Measurements from ENCODE around the gene LHFPL4. TPM values are rescaled to one million over a fixed set of nuclear protein-coding genes. Genes with fewer than 3 reads are reported as not detected.

LHFPL4 gene
- total RNA-seq, 2 donors from 2014 or later: 1.1 to 6.7 TPM

- no peaks in the 10 kb centered on the region for H3K36me3 ChIP-seq (ENCODE audit: control insufficient read depth, insufficient read depth, low read length)
- no peak overlapping the region for H3K9ac ChIP-seq (ENCODE audit: extremely low read depth, low read length, poor library complexity, severe bottlenecking)
- H3K27ac Mint-ChIP-seq: no peak overlapping the region
- peaks cover 8% of the 10 kb centered on the region for H3K9me3 Mint-ChIP-seq
- WGBS, 2 experiments (ENCODE audit: insufficient coverage in 1 of 2, insufficient read length in 1 of 2): 63% methylated on average over 3 of the region's 3 CpGs; no CpG with 5 or more reads in 1 of the 2 experiments
- no peaks in the 10 kb centered on the region for H3K4me1 ChIP-seq (ENCODE audit: control insufficient read depth, insufficient read depth, low read length)
- H3K9me3 ChIP-seq (ENCODE audit: control insufficient read depth, low read length): peaks cover 5% of the 10 kb centered on the region
- H3K4me1 Mint-ChIP-seq: no peaks in the 10 kb centered on the region
- H3K4me3 ChIP-seq (ENCODE audit: low read length): no peak overlapping the region
- peaks cover 8% of the 10 kb centered on the region for H3K36me3 Mint-ChIP-seq (ENCODE audit: low read depth)
- H3K4me3 Mint-ChIP-seq: no peak overlapping the region
- H3K27ac ChIP-seq (ENCODE audit: low read depth, low read length): no peak overlapping the region
- TF ChIP-seq CTCF (conservative IDR thresholded peaks at IDR 0.05): no peak
- H3K27me3 ChIP-seq (ENCODE audit: control insufficient read depth, insufficient read depth, low read length, poor library complexity, severe bottlenecking): no peaks in the 10 kb centered on the region
- DNase-seq: no peak
- H3K27me3 Mint-ChIP-seq (ENCODE audit: insufficient read depth): peaks cover 41% of the 10 kb centered on the region
Observed at GRCh38 chr3:9491506-9491905, 62.1 kb downstream of the LHFPL4 start.

GRCh38 chr3:9485248-9485647, 68.4 kb downstream of the LHFPL4 start:
- Histone ChIP-seq H3K4me1 (ENCODE audit: control insufficient read depth, insufficient read depth, low read length) (no peaks in the 10 kb centered on the region), H3K27ac (ENCODE audit: low read depth, low read length) (no peak overlapping the region), H3K9me3 (ENCODE audit: control insufficient read depth, low read length) (peaks cover 5% of the 10 kb centered on the region), H3K4me3 (ENCODE audit: low read length) (no peak overlapping the region), H3K27me3 (ENCODE audit: control insufficient read depth, insufficient read depth, low read length, poor library complexity, severe bottlenecking) (no peaks in the 10 kb centered on the region), H3K9ac (ENCODE audit: extremely low read depth, low read length, poor library complexity, severe bottlenecking) (no peak overlapping the region), H3K36me3 (ENCODE audit: control insufficient read depth, insufficient read depth, low read length) (peaks cover 45% of the 10 kb centered on the region)
- no peaks in the 10 kb centered on the region for H3K4me1 Mint-ChIP-seq
- H3K9me3 Mint-ChIP-seq: peaks cover 8% of the 10 kb centered on the region
- no peak overlapping the region for H3K27ac Mint-ChIP-seq
- H3K27me3 Mint-ChIP-seq (ENCODE audit: insufficient read depth): no peaks in the 10 kb centered on the region
- H3K36me3 Mint-ChIP-seq (ENCODE audit: low read depth): peaks cover 52% of the 10 kb centered on the region
- DNase-seq: no peak
- TF ChIP-seq CTCF (conservative IDR thresholded peaks at IDR 0.05): no peak
- 92% methylated on average over 1 of the region's 1 CpG; no CpG with 5 or more reads in 1 of the 2 experiments for WGBS, 2 experiments (ENCODE audit: insufficient coverage in 1 of 2, insufficient read length in 1 of 2)
- H3K4me3 Mint-ChIP-seq: no peak overlapping the region

GRCh38 chr3:9480265-9480664, 73.4 kb downstream of the LHFPL4 start:
- Histone ChIP-seq H3K36me3 (ENCODE audit: control insufficient read depth, insufficient read depth, low read length) (peaks cover 82% of the 10 kb centered on the region), H3K4me1 (ENCODE audit: control insufficient read depth, insufficient read depth, low read length) (no peaks in the 10 kb centered on the region), H3K9me3 (ENCODE audit: control insufficient read depth, low read length) (no peaks in the 10 kb centered on the region), H3K27me3 (ENCODE audit: control insufficient read depth, insufficient read depth, low read length, poor library complexity, severe bottlenecking) (no peaks in the 10 kb centered on the region), H3K4me3 (ENCODE audit: low read length) (no peak overlapping the region), H3K27ac (ENCODE audit: low read depth, low read length) (no peak overlapping the region), H3K9ac (ENCODE audit: extremely low read depth, low read length, poor library complexity, severe bottlenecking) (no peak overlapping the region)
- H3K27ac Mint-ChIP-seq: no peak overlapping the region
- no peaks in the 10 kb centered on the region for H3K27me3 Mint-ChIP-seq (ENCODE audit: insufficient read depth)
- no peaks in the 10 kb centered on the region for H3K9me3 Mint-ChIP-seq
- WGBS, 2 experiments (ENCODE audit: insufficient coverage in 1 of 2, insufficient read length in 1 of 2): no CpG with 5 or more reads among the region's 1 CpG
- H3K4me3 Mint-ChIP-seq: no peak overlapping the region
- no peak for TF ChIP-seq CTCF (conservative IDR thresholded peaks at IDR 0.05)
- no peaks in the 10 kb centered on the region for H3K4me1 Mint-ChIP-seq
- DNase-seq: no peak
- H3K36me3 Mint-ChIP-seq (ENCODE audit: low read depth): peaks cover 80% of the 10 kb centered on the region
